Measurements from ENCODE around the gene SLC19A1. TPM values are rescaled to one million over a fixed set of nuclear protein-coding genes. Genes with fewer than 3 reads are reported as not detected.
"Not testable (repeated sequence)": the region's sequence is repeated elsewhere in the genome, so short reads cannot be mapped to it uniquely, and the experiment has no call there.

The SLC19A1 gene
- polyA plus RNA-seq, 3 donors: 66.1 to 70.0 (median 67.6) TPM

DNA sequence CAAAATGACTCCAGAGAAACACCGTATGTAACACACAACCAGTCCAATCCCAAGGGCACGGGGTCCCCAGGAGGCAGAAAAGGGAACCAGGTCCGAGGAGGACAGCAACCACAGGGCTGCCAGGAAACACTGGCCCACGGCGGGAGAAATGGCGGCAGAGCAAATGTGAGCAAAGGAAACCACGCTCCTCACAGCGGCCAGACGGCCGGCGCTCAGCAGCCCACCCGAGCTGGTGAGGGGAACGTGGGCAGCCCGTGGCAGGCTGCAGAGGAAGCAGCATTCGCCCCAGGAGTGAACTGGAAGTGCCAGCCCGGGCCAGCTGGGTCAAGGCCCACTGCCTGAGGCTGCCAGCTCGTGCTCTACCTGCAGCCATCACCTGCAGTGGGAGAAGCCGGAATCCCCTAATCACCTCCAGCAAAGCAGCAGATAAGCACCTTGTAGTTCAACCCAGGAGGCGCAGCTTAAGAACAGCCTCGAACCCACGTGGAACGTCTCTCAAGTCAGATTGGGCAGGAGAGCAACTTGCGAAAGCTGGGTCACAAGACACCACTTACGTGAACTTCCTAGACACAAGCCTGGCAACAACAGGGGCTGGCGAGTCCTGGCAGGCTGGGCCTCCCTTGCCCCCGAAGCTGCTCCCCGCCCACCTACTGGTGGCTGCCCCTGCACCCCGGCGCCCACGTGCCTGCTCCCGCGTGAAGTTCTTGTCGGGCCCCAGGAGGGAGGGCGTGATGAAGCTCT lies 6.7 kb downstream of the SLC19A1 start:
- DNase-seq (ENCODE audit: low read depth in 3 of 3, low spot score in 2 of 3): no peak

DNA sequence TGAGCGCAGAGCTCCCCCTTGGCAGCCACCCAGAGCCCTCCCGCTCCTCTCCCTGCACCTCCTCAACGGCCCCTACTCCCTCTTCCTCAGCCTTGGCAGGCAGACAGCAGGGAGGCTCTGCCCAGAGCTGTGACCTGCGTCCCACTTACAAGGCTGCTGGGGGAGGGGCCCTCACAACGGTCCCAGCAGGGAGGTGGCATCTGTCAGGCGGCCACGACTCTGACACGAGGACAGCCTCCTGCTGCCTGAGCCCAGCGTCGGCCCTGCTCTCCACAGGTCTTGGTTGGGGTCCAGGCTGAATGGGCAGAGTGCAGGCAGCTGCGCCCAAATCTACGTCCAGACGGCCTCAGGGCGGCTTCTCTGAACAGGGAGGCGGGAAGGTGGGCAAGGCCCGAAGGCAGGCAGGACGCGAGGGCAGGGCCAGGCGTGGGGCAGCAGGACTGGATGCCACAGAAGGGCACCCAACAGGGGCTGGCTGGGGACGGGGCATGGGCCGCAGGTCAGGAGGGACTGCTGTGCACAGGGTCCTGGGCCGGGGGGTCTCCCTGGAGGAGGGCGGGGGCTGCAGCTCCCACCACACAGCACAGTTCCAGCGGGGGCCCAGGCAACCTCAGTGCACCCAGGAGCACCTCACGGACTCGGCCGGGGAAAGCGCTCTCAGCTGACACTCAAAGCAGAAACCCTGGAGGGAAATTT lies 7.5 kb downstream of the SLC19A1 start:
- peak in 1 of 3 donors; percentile 36 for DNase-seq (ENCODE audit: low read depth in 3 of 3, low spot score in 2 of 3)

DNA sequence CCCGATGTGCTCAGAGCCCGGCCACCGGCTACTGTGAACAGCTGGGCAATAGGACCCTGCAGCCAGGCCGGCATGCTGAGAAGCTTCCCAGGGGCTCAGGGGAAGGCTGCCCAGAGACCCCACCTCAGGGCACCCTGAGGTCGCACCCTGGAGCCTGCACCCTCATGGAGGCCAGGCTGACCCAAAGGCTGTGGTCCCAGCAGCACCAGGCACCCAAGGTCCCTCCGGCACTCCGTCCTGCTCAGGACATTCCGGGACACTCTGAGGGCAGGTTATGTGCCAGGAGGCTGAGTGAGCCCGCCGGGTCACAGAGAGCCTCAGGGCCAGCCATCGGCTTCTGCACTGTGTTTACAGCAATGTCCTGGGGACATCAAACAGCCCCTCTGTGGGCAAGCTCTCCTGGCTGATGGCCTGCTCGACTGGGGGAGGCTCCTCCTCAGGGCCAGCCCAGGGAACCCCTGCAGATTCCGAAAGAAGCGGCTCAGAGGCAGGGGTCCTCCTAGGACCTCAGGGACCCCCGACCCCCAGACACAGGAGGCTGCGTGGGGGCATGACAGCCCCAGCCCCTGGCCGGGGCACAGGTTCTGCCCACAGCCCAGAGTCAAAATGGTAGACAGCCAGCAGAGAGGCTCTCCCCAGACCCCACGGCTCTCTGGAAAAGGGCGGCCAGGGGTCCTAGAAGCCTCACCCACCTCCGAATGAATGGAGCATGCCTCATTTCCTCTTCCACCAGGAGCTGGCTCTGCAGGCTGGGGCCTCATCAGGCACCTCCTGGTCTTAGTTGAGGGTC lies 8.2 kb downstream of the SLC19A1 start:
- no peak for DNase-seq (ENCODE audit: low read depth in 3 of 3, low spot score in 2 of 3)

DNA sequence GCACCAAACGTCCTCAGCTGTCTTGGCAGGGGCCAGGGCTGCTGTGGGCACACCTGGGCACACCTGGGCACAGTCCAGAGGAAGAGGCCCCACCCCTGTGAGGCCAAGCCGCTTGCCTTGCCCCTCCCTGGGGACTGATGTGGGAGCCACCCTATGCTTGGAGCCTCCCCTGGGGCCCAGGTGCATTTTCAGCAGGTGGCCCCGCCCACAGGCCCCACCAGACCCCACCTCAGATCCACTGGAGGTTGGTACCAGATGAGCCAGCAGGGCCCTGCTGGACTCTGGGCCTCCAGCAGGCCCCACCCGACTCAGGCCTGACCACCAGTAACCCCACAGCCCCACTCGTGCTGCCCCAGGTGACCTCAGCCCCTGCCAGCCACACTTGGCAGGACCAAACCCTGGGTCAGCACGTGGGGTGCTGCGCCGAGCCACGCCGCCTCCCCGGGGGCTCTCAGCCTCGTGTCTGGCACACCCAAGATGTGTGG lies 8.8 kb downstream of the SLC19A1 start:
- no peak for DNase-seq (ENCODE audit: low read depth in 3 of 3, low spot score in 2 of 3)

- no peak for DNase-seq (ENCODE audit: low read depth in 3 of 3, low spot score in 2 of 3)
Measured at GRCh38 chr21:45532826-45533360, 9.3 kb downstream of the SLC19A1 start.

GRCh38 chr21:45531393-45532215 lies 10.6 kb downstream of the SLC19A1 start:
- no peak for DNase-seq (ENCODE audit: low read depth in 3 of 3, low spot score in 2 of 3)

DNA sequence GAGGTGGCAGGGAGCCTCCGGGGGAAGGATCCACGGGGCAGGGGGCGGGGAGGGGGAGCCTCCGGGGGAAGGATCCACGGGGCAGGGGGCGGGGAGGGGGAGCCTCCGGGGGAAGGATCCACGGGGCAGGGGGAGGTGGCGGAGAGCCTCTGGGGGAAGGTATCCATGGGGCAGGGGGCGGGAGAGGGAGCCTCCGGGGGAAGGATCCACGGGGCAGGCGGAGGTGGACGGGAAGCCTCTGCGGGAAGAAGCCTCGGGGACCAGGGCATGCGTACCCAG lies 11.2 kb downstream of the SLC19A1 start:
- DNase-seq (ENCODE audit: low read depth in 3 of 3, low spot score in 2 of 3): not testable (repeated sequence)

DNA sequence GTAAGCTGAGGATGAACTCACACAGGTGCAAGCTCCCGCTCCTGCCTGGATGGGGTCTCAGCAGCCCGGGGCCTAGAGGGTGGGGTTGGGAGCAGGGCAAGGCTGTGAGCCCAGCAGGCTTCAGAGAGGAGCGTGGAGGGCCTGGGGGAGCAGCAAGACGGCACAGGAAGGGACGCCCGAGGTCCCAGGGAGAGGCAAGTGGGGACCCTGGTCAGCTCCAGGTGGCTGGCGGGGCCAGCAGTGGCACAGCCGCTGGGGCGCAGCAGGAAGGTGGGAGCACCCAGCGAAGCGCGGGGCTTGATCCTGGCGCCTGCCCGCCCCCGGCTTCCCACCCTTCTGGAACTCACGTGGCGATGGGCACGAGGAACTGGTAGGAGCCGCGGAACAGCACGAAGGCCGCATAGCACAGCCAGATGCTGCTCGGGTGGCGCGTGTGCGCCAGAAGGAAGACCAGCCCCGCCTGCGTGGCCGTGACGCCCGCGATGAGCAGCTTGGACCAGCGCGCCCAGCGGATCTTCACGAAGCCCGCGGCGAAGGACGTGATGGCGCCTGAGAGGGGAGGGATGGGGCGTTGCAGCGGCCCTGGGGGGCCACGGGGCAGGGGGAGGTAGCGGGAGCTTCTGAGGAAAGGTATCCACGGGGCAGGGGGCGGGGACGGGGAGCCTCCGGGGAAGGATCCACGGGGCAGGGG lies 11.7 kb downstream of the SLC19A1 start:
- no peak for DNase-seq (ENCODE audit: low read depth in 3 of 3, low spot score in 2 of 3)

GRCh38 chr21:45529785-45530422 lies 12.3 kb downstream of the SLC19A1 start:
- DNase-seq (ENCODE audit: low read depth in 3 of 3, low spot score in 2 of 3): no peak

- no peak for DNase-seq (ENCODE audit: low read depth in 3 of 3, low spot score in 2 of 3)
Measured at GRCh38 chr21:45528981-45529784, 13.1 kb downstream of the SLC19A1 start.

- DNase-seq (ENCODE audit: low read depth in 3 of 3, low spot score in 2 of 3): no peak
Measured at GRCh38 chr21:45528028-45528705, 14.1 kb downstream of the SLC19A1 start.

DNA sequence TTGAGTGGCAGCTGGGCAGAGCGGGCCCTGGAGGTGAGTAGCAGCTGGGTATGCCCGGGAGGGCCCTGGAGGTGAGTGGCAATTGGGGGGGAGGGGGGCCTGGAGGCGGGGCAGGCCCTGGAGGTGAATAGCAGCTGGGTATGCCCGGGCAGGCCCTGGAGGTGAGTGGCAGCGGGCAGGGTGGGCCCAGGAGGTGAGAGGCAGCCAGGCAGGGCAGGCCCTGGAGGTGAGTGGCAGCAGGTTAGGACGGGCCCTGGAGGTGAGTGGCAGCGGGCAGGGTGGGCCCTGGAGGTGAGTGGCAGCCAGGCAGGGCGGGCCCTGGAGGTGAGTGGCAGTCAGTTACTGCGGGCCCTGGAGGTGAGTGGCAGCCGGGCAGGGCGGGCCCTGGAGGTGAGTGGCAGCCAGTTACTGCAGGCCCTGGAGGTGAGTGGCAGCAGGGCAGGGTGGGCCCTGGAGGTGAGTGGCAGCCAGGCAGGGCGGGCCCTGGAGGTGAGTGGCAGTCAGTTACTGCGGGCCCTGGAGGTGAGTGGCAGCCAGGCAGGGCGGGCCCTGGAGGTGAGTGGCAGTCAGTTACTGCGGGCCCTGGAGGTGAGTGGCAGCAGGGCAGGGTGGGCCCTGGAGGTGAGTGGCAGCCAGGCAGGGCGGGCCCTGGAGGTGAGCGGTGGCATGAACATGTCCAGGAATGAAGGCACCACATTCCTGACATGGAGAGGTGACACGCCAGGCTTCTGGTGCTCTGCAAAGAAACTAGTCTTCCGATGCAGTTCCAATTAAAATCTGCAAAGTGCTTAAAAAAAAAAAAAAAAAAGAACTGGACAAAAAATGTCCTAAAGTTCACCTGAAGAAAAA lies 14.9 kb downstream of the SLC19A1 start:
- not testable (repeated sequence) for DNase-seq (ENCODE audit: low read depth in 3 of 3, low spot score in 2 of 3)

- no peak for DNase-seq (ENCODE audit: low read depth in 3 of 3, low spot score in 2 of 3)
Measured at GRCh38 chr21:45525910-45526306, 16.3 kb downstream of the SLC19A1 start.

GRCh38 chr21:45525153-45525909 lies 16.9 kb downstream of the SLC19A1 start:
- DNase-seq (ENCODE audit: low read depth in 3 of 3, low spot score in 2 of 3): no peak

DNA sequence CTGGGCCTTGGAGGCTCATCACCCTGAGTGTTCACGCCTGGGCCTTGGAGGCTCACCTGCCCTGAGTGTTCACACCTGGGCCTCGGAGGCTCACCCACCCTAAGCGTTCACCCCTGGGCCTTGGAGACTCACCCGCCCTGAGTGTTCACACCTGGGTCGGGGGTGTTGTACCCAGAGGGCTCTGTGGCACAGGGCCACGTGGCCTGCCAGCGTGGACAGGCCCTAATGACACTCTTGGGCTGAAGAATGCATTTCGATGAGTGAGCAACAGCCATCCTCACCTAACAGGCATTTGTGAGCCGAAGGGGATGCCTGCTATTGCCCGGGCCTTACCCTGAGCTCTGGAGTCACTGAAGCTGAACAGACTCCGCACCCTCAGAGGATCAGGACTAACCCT lies 17.5 kb downstream of the SLC19A1 start:
- DNase-seq (ENCODE audit: low read depth in 3 of 3, low spot score in 2 of 3): no peak

DNA sequence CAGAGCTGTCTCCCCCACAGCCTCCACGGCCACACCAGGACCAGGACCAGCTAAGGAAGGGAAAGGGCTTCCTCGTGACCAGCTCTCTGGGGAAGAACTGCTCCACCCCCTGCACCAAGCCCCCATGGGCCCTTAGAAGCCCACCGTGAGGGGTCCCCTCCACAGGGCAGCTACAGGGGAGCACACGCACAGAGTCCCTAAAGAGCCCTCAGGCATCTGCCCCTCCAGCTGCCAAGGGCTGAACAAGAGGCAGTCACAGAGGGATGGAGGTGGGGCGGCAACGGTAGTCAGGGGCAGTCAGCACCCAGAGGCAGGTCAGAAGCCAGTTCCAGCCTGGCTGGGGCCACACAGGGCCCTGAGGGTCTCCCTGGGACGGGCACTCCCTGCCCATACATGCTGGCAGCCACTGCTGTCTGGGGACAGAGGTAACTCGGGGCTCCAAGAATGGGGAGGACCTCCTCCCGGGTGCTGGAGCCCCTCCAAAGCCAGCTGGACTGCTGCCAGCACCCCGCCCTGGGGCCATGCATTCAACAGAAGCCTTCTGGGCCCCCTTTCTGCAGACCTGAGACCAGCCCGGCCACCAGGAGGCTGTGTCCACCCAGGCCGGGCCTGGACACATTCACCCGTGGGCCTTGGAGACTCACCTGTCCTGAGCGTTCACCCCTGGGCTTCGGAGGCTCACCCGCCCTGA lies 18.7 kb downstream of the SLC19A1 start:
- no peak for DNase-seq (ENCODE audit: low read depth in 3 of 3, low spot score in 2 of 3)
